Measurements from ENCODE around the gene ETDB. TPM values are rescaled to one million over a fixed set of nuclear protein-coding genes. Genes with fewer than 3 reads are reported as not detected.

The ETDB gene
- total RNA-seq, 2 donors from 2014 or later: not detected

DNA sequence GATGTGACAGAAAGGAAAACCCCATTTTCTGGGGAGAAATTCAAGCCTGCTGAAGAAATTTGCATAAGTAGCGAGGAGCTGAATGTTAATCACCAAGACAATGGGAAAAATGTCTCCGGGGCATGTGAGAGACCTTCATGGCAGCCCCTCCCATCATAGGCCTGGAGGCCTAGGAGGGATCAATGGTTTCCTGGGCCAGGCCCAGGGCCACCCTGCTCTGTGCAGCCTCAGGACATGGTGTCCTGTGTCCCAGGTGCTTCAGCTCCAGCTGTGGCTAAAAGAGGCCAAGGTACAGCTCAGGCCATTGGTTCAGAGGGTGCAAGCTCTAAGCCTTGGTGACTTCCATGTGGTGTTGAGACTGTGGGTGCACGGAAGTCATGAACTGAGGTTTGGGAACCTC is 31.2 kb downstream of the ETDB start:
- Mint-ChIP-seq H3K9me3 (no peaks in the 10 kb centered on the region), H3K36me3 (ENCODE audit: insufficient read depth in 2 of 2) (peaks cover 0 to 3% of the 10 kb centered on the region in 2 donors)

DNA sequence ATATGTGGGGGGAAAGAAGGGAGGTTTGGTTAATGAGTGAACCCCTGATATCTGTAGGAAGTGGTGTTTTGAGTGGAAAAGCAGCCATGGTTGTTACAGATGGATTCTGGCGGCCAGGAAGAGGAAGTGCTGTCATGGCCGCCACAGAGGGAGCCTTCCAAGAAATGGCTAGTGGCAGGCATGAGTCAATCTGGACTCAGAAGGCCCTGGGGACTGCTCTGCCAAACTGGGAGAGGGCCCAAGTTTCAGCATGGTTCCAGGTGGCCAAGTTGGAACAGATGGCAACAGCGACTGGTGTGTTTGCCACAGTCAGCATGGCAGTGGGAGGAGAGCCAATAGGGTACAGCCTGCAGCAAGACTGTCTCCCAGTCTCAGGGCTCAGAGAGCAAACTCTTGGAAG is 32.5 kb downstream of the ETDB start:
- H3K36me3 Mint-ChIP-seq (ENCODE audit: insufficient read depth in 2 of 2): peaks cover 0 to 3% of the 10 kb centered on the region in 2 donors
- peaks cover 39% of the 10 kb centered on the region for H3K27me3 Mint-ChIP-seq (ENCODE audit: low read depth)
- peaks cover 14% of the 10 kb centered on the region for H3K4me1 Mint-ChIP-seq (ENCODE audit: low read depth)
- H3K27ac Mint-ChIP-seq: no peak overlapping the region
- H3K4me3 Mint-ChIP-seq: no peak overlapping the region
- no peaks in the 10 kb centered on the region for H3K9me3 Mint-ChIP-seq
- no peak for DNase-seq
- no peak for ATAC-seq (replicated peaks in 1 of 2)

More for the DNA sequence above, 31.2 kb downstream of the ETDB start:
- no peak for DNase-seq
- Mint-ChIP-seq H3K4me3 (no peak overlapping the region), H3K27ac (no peak overlapping the region), H3K27me3 (ENCODE audit: low read depth) (peaks cover 47% of the 10 kb centered on the region), H3K4me1 (ENCODE audit: low read depth) (peaks cover 14% of the 10 kb centered on the region)
- ATAC-seq (replicated peaks in 1 of 2): no peak

DNA sequence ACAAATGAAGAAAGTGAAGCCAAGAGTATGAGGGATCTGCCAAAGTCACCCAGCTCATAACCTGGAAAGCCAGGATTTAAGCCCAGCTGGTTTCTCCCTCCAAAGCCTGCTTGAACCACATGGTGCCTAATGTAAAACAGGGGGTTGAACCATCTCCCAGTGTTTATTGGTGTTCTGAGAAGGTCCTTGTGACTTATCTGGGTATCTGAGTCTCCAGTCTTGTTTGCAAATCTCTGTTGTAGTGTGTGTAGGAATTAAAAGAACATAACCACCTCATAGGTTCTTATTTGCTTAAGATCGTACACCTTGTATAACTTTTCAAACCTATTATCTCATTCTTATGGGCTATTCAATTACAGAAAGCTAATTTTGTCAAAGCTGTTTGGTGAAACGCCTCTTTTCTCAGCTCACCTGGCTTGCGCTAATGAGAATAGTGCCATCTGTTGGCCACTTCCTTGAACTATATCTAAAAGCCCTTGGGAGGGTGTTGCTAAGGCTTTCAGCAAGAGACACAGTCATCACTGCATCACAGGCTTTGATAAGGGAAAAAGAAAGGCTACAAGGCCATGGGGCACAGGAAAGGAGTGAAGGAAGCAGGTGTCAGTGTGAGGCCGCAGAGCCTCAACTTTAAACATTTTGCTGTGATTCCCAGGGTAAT is 34.0 kb downstream of the ETDB start:
- Mint-ChIP-seq H3K4me3 (no peak overlapping the region), H3K4me1 (ENCODE audit: low read depth) (peaks cover 14% of the 10 kb centered on the region), H3K27me3 (ENCODE audit: low read depth) (peaks cover 38% of the 10 kb centered on the region), H3K9me3 (no peaks in the 10 kb centered on the region), H3K36me3 (ENCODE audit: insufficient read depth in 2 of 2) (peaks cover 0 to 3% of the 10 kb centered on the region in 2 donors), H3K27ac (no peak overlapping the region)
- ATAC-seq (replicated peaks in 1 of 2) (peak; percentile 95 to 97), DNase-seq (peak; percentile 36 to 45)

DNA sequence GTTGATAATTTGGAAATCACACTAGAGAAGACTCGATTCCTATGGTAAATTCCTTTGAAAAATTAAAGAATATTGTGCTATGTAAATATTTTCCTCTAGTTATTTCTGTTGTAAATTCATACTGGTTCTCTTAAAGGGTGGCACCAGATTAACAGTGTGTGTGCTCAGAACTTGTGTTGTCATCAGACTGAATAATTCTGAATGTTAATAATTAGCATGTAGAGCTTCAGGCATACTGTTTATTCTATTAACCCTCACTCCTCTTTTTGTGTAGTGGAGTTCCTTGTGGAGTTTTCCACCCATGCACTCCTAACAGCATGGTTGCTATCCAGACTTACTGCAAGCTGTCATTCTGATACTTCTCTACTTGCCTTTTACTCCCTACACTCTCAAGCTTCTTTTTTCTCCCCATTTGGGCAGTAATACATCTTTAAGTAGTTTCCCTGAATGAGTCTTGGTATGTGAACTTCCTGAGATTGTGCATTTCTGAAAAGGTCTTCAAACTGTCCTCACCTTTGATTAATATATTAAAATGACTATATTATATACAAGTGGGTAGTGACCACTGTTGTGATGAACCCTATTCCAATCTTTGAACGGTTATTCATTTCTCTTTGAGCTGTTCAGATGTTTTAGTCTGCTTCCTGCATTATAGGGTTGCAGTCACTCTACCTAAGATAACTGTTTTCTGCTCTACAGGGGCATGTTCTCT is 38.5 kb downstream of the ETDB start:
- Mint-ChIP-seq H3K4me1 (ENCODE audit: low read depth) (peaks cover 7% of the 10 kb centered on the region), H3K9me3 (no peaks in the 10 kb centered on the region), H3K4me3 (no peak overlapping the region), H3K27ac (no peak overlapping the region), H3K36me3 (ENCODE audit: insufficient read depth in 2 of 2) (no peaks in the 10 kb centered on the region), H3K27me3 (ENCODE audit: low read depth) (peaks cover 51% of the 10 kb centered on the region)
- no peak for ATAC-seq (replicated peaks in 1 of 2)
- DNase-seq: no peak

Other genes with a start within 250 kb of the ETDB start
- 10 to 100 TPM; 14.4 to 14.9 TPM for gene MOSPD1, start 205.3 kb downstream of the ETDB start, total RNA-seq
- under 1 TPM; 0.88 to 0.99 TPM for gene SMIM10, start 129.5 kb downstream of the ETDB start, total RNA-seq
- under 1 TPM; 0.38 to 0.51 TPM for gene RTL8B, start 98.0 kb downstream of the ETDB start, total RNA-seq
- 10 to 100 TPM; 16.0 to 19.6 TPM for gene RTL8C, start 88.2 kb downstream of the ETDB start, total RNA-seq
- 10 to 100 TPM; 14.6 to 14.7 TPM for gene RTL8A, start 68.4 kb downstream of the ETDB start, total RNA-seq
- gene SMIM10L2B, start 21.8 kb downstream of the ETDB start, total RNA-seq: under 1 TPM; 0.10 to 0.25 TPM
- gene CT55, start 50.9 kb upstream of the ETDB start, total RNA-seq: not detected
- not detected for gene ETDA, start 131.5 kb upstream of the ETDB start, total RNA-seq
- not detected for gene ETDC, start 189.0 kb upstream of the ETDB start, total RNA-seq
- gene ZNF75D, start 223.6 kb upstream of the ETDB start, total RNA-seq: 1 to 10 TPM; 5.8 to 5.9 TPM
- gene ZNF449, start 224.3 kb upstream of the ETDB start, total RNA-seq: 1 to 10 TPM; 1.9 to 2.2 TPM